ENCODE measurements around the gene SLC24A3.

DNA sequence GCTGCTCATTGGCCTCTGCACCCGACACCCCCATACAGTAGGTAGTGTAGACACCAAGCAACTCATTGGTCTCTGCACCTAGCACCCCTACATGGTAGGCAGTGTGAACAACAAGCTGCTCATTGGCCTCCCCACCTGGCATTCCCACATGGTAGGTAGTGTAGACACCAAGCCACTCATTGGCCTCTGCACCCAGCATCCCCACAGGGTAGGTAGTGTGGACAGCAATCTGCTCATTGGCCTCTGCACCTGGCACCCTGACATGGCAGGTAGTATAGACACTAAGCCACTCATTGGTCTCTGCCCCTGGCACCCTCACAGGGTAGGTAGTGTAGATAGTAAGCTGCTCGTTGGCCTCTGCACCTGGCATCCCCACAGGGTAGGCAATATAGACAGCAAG lies 226.0 kb downstream of the SLC24A3 start:
- TF ChIP-seq CTCF (IDR thresholded peaks at IDR 0.05): no peak
- TF ChIP-seq POLR2A (IDR thresholded peaks at IDR 0.05): no peak
